ENCODE data around the gene HIVEP3. TPM values are rescaled to one million over a fixed set of nuclear protein-coding genes. Genes with fewer than 3 reads are reported as not detected.

Gene HIVEP3
- total and polyA plus RNA-seq, 4 donors, result 3.0 to 9.4 (median 7.8) TPM

GRCh38 chr1:41731516-41732030, 187.1 kb downstream of the HIVEP3 start:
- Histone ChIP-seq H3K36me3 (ENCODE audit: control insufficient read depth, insufficient read depth, low read length) (no peaks in the 10 kb centered on the region), H3K4me1 (ENCODE audit: control insufficient read depth, insufficient read depth, low read length) (peaks cover 66% of the 10 kb centered on the region), H3K27ac (ENCODE audit: low read depth, low read length) (no peak overlapping the region), H3K9me3 (ENCODE audit: control insufficient read depth, insufficient read depth, low read length) (no peaks in the 10 kb centered on the region), H3K27me3 (ENCODE audit: control insufficient read depth, insufficient read depth, low read length) (no peaks in the 10 kb centered on the region), H3K4me3 (ENCODE audit: low read depth, low read length) (no peak overlapping the region)
- DNase-seq (ENCODE audit: low read depth in 4 of 6, low spot score in 6 of 6), result peak in 1 of 6 donors; percentile 63
- WGBS (ENCODE audit: insufficient coverage), result 62% methylated on average over 2 of the region's 2 CpGs

GRCh38 chr1:41730806-41731205, 187.9 kb downstream of the HIVEP3 start:
- H3K27ac ChIP-seq (ENCODE audit: low read depth, low read length), result no peak overlapping the region
- no peak for DNase-seq (ENCODE audit: low read depth in 4 of 6, low spot score in 6 of 6)
- no peak overlapping the region for H3K4me3 ChIP-seq (ENCODE audit: low read depth, low read length)
- no peaks in the 10 kb centered on the region for H3K36me3 ChIP-seq (ENCODE audit: control insufficient read depth, insufficient read depth, low read length)
- no peaks in the 10 kb centered on the region for H3K9me3 ChIP-seq (ENCODE audit: control insufficient read depth, insufficient read depth, low read length)
- WGBS (ENCODE audit: insufficient coverage), result no CpG with 5 or more reads among the region's 4 CpGs
- peaks cover 59% of the 10 kb centered on the region for H3K4me1 ChIP-seq (ENCODE audit: control insufficient read depth, insufficient read depth, low read length)
- H3K27me3 ChIP-seq (ENCODE audit: control insufficient read depth, insufficient read depth, low read length), result no peaks in the 10 kb centered on the region

- Histone ChIP-seq H3K4me3 (ENCODE audit: low read depth, low read length) (no peak overlapping the region), H3K4me1 (ENCODE audit: control insufficient read depth, insufficient read depth, low read length) (peaks cover 44% of the 10 kb centered on the region), H3K9me3 (ENCODE audit: control insufficient read depth, insufficient read depth, low read length) (no peaks in the 10 kb centered on the region), H3K36me3 (ENCODE audit: control insufficient read depth, insufficient read depth, low read length) (no peaks in the 10 kb centered on the region), H3K27me3 (ENCODE audit: control insufficient read depth, insufficient read depth, low read length) (no peaks in the 10 kb centered on the region), H3K27ac (ENCODE audit: low read depth, low read length) (no peak overlapping the region)
- WGBS (ENCODE audit: insufficient coverage), result 72% methylated on average over 10 of the region's 12 CpGs
- DNase-seq (ENCODE audit: low read depth in 4 of 6, low spot score in 6 of 6), result no peak
These were observed 190.1 kb downstream of the HIVEP3 start for GRCh38 chr1:41728403-41729202.

GRCh38 chr1:41727749-41728115, 191.0 kb downstream of the HIVEP3 start:
- Histone ChIP-seq H3K27ac (ENCODE audit: low read depth, low read length) (no peak overlapping the region), H3K4me1 (ENCODE audit: control insufficient read depth, insufficient read depth, low read length) (peaks cover 38% of the 10 kb centered on the region), H3K9me3 (ENCODE audit: control insufficient read depth, insufficient read depth, low read length) (no peaks in the 10 kb centered on the region), H3K4me3 (ENCODE audit: low read depth, low read length) (no peak overlapping the region), H3K27me3 (ENCODE audit: control insufficient read depth, insufficient read depth, low read length) (no peaks in the 10 kb centered on the region), H3K36me3 (ENCODE audit: control insufficient read depth, insufficient read depth, low read length) (no peaks in the 10 kb centered on the region)
- DNase-seq (ENCODE audit: low read depth in 4 of 6, low spot score in 6 of 6), result no peak
- WGBS (ENCODE audit: insufficient coverage), result 89% methylated on average over 4 of the region's 4 CpGs

- H3K27ac ChIP-seq (ENCODE audit: low read depth, low read length), result no peak overlapping the region
- no peaks in the 10 kb centered on the region for H3K27me3 ChIP-seq (ENCODE audit: control insufficient read depth, insufficient read depth, low read length)
- H3K4me3 ChIP-seq (ENCODE audit: low read depth, low read length), result no peak overlapping the region
- H3K4me1 ChIP-seq (ENCODE audit: control insufficient read depth, insufficient read depth, low read length), result peaks cover 38% of the 10 kb centered on the region
- 69% methylated on average over 17 of the region's 24 CpGs for WGBS (ENCODE audit: insufficient coverage)
- DNase-seq (ENCODE audit: low read depth in 4 of 6, low spot score in 6 of 6), result no peak
- no peaks in the 10 kb centered on the region for H3K9me3 ChIP-seq (ENCODE audit: control insufficient read depth, insufficient read depth, low read length)
- H3K36me3 ChIP-seq (ENCODE audit: control insufficient read depth, insufficient read depth, low read length), result no peaks in the 10 kb centered on the region
These were observed 191.6 kb downstream of the HIVEP3 start for GRCh38 chr1:41726899-41727748.

GRCh38 chr1:41726292-41726691, 192.4 kb downstream of the HIVEP3 start:
- DNase-seq (ENCODE audit: low read depth in 4 of 6, low spot score in 6 of 6), result no peak
- Histone ChIP-seq H3K9me3 (ENCODE audit: control insufficient read depth, insufficient read depth, low read length) (no peaks in the 10 kb centered on the region), H3K4me3 (ENCODE audit: low read depth, low read length) (no peak overlapping the region), H3K4me1 (ENCODE audit: control insufficient read depth, insufficient read depth, low read length) (peaks cover 38% of the 10 kb centered on the region), H3K36me3 (ENCODE audit: control insufficient read depth, insufficient read depth, low read length) (no peaks in the 10 kb centered on the region), H3K27ac (ENCODE audit: low read depth, low read length) (no peak overlapping the region), H3K27me3 (ENCODE audit: control insufficient read depth, insufficient read depth, low read length) (no peaks in the 10 kb centered on the region)
- 95% methylated on average over 4 of the region's 4 CpGs for WGBS (ENCODE audit: insufficient coverage)

GRCh38 chr1:41724926-41725325, 193.8 kb downstream of the HIVEP3 start:
- WGBS (ENCODE audit: insufficient coverage), result 83% methylated on average over 2 of the region's 3 CpGs
- no peak for DNase-seq (ENCODE audit: low read depth in 4 of 6, low spot score in 6 of 6)
- Histone ChIP-seq H3K4me1 (ENCODE audit: control insufficient read depth, insufficient read depth, low read length) (peaks cover 29% of the 10 kb centered on the region), H3K27me3 (ENCODE audit: control insufficient read depth, insufficient read depth, low read length) (no peaks in the 10 kb centered on the region), H3K9me3 (ENCODE audit: control insufficient read depth, insufficient read depth, low read length) (no peaks in the 10 kb centered on the region), H3K27ac (ENCODE audit: low read depth, low read length) (no peak overlapping the region), H3K36me3 (ENCODE audit: control insufficient read depth, insufficient read depth, low read length) (no peaks in the 10 kb centered on the region), H3K4me3 (ENCODE audit: low read depth, low read length) (no peak overlapping the region)

- 57% methylated on average over 1 of the region's 2 CpGs for WGBS (ENCODE audit: insufficient coverage)
- no peaks in the 10 kb centered on the region for H3K9me3 ChIP-seq (ENCODE audit: control insufficient read depth, insufficient read depth, low read length)
- no peak overlapping the region for H3K27ac ChIP-seq (ENCODE audit: low read depth, low read length)
- H3K36me3 ChIP-seq (ENCODE audit: control insufficient read depth, insufficient read depth, low read length), result no peaks in the 10 kb centered on the region
- H3K4me1 ChIP-seq (ENCODE audit: control insufficient read depth, insufficient read depth, low read length), result peaks cover 22% of the 10 kb centered on the region
- H3K4me3 ChIP-seq (ENCODE audit: low read depth, low read length), result no peak overlapping the region
- no peak for DNase-seq (ENCODE audit: low read depth in 4 of 6, low spot score in 6 of 6)
- no peaks in the 10 kb centered on the region for H3K27me3 ChIP-seq (ENCODE audit: control insufficient read depth, insufficient read depth, low read length)
These were observed 194.5 kb downstream of the HIVEP3 start for GRCh38 chr1:41724248-41724647.

- Histone ChIP-seq H3K36me3 (ENCODE audit: control insufficient read depth, insufficient read depth, low read length) (no peaks in the 10 kb centered on the region), H3K9me3 (ENCODE audit: control insufficient read depth, insufficient read depth, low read length) (no peaks in the 10 kb centered on the region), H3K27ac (ENCODE audit: low read depth, low read length) (no peak overlapping the region), H3K4me3 (ENCODE audit: low read depth, low read length) (no peak overlapping the region), H3K27me3 (ENCODE audit: control insufficient read depth, insufficient read depth, low read length) (no peaks in the 10 kb centered on the region), H3K4me1 (ENCODE audit: control insufficient read depth, insufficient read depth, low read length) (peaks cover 18% of the 10 kb centered on the region)
- WGBS (ENCODE audit: insufficient coverage), result no CpG with 5 or more reads among the region's 4 CpGs
- no peak for DNase-seq (ENCODE audit: low read depth in 4 of 6, low spot score in 6 of 6)
These were observed 194.9 kb downstream of the HIVEP3 start for GRCh38 chr1:41723786-41724185.
